Colonic mucosa (tissue), 4 donors: ENCODE measurements around the gene TAF3. TPM values are rescaled to one million over a fixed set of nuclear protein-coding genes. Genes with fewer than 3 reads are reported as not detected.

Source experiments
- DNase-seq: peaks from one replicate; pipeline ENCODE4 v3.0.0-alpha.2; 2020
- H3K27ac ChIP-seq: fragments of 200-600 bp; one replicate; pipeline ENCODE4 v1.8.0; 2021
- H3K27me3 ChIP-seq: fragments of 200-600 bp; one replicate; pipeline ENCODE4 v1.8.0; 2021
- H3K36me3 ChIP-seq: fragments of 200-600 bp; one replicate; pipeline ENCODE4 v1.8.0; 2021
- H3K4me1 ChIP-seq: fragments of 200-600 bp; one replicate; pipeline ENCODE4 v1.8.0; 2021; ENCODE audit warnings: mild to moderate bottlenecking
- H3K4me3 ChIP-seq: fragments of 200-600 bp; one replicate; pipeline ENCODE4 v1.8.0; 2021
- H3K9ac ChIP-seq, 2 donors: one replicate each; pipeline ENCODE4 v1.7.0; 2013; ENCODE audit warnings: control low read depth in 2 of 2, low read depth in 2 of 2, low read length in 2 of 2
- H3K9me3 ChIP-seq: fragments of 200-600 bp; one replicate; pipeline ENCODE4 v1.8.0; 2021
- intact Hi-C: fragments of 100-400 bp; cut with DNase I; formaldehyde crosslinking; loops from one replicate; pipeline ENCODE4 v1.14.1; 2022
- total RNA-seq, 2 donors: library from RNA; stranded (reverse); fragmentation: NEBNext Ultra II Directional in 1 of 2; extraction: Animal tissue kit (Norgen Biotek cat#: 25700) in 1 of 2; gene quantifications; one replicate each; pipeline ENCODE4 v1.2.1, GENCODE V29; 2021
- TF ChIP-seq, protein P1 (sequence below): fragments of 200-600 bp; IDR thresholded peaks from one replicate; pipeline ENCODE4 v1.8.0; 2022; ENCODE audit warnings: antibody characterized with exemption, mild to moderate bottlenecking
- donor health status: healthy.
- donor health status: DM: no; HTN: no; CAD: no.
- donor health status: DM: no; HTN: no; CAD: no.

The TAF3 gene
- total RNA-seq, 2 donors from 2014 or later, result 4.4 to 6.3 TPM

DNA sequence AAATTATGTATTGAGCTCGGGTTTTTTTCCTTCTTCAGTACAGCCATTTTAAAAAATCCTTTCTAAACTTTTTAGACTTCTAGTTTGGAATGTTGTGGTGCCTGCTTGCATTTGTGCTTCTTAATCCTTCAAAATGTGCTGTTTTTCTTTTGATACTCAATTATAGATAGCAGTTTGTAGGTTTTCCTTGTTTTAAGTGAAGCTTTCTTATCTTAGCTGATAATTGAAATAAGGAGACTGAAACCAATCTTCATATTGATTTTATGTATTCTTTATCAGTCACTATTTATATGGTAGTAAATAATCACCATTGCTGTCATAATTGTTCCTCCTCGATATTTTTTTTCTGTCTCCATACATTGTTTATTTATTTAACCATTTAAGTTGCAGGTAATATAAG is 56.6 kb downstream of the TAF3 start:
- DNase-seq, result no peak
- Histone ChIP-seq H3K4me1 (no peaks in the 10 kb centered on the region), H3K4me3 (no peak overlapping the region), H3K36me3 (no peaks in the 10 kb centered on the region), H3K9me3 (no peaks in the 10 kb centered on the region), H3K9ac (no peak overlapping the region), H3K27ac (no peak overlapping the region), H3K27me3 (no peaks in the 10 kb centered on the region)
- TF ChIP-seq, protein P1, sequence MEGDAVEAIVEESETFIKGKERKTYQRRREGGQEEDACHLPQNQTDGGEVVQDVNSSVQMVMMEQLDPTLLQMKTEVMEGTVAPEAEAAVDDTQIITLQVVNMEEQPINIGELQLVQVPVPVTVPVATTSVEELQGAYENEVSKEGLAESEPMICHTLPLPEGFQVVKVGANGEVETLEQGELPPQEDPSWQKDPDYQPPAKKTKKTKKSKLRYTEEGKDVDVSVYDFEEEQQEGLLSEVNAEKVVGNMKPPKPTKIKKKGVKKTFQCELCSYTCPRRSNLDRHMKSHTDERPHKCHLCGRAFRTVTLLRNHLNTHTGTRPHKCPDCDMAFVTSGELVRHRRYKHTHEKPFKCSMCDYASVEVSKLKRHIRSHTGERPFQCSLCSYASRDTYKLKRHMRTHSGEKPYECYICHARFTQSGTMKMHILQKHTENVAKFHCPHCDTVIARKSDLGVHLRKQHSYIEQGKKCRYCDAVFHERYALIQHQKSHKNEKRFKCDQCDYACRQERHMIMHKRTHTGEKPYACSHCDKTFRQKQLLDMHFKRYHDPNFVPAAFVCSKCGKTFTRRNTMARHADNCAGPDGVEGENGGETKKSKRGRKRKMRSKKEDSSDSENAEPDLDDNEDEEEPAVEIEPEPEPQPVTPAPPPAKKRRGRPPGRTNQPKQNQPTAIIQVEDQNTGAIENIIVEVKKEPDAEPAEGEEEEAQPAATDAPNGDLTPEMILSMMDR, result no peak
- intact Hi-C loops, result loop anchor here (5.0 to 10.0 kb wide), 2 partner anchors 1332 to 1430 kb away; no protein-coding TSS in a partner anchor

DNA sequence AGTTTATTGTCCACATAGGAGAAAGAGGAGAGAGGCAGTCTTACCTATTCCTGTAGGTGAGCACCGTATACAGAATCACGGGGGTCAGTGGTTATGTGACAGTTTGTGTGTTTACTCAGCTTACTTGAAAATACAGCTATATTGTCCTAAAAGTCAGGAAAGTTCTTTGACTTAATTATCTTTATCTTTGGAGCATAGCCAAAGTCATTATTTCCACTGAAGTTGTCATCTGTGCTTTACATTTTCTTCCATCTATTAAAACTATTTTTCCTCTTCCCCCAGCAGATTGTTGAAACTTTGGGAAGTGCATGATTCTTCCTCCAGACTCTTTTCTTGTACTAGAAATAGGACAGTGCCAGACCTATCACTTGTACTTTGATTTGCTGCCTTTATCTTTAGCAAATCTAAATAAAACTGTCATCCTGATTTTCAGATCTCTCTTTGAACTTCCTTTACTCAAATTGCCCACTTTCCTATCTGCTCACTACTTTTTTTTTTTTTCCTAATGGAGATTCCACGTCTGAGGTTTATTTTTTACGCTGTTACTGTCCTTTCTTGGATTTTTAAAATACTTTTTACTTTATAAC is 58.3 kb downstream of the TAF3 start:
- Histone ChIP-seq H3K9ac (no peak overlapping the region), H3K27me3 (no peaks in the 10 kb centered on the region), H3K4me1 (no peaks in the 10 kb centered on the region), H3K27ac (no peak overlapping the region), H3K9me3 (no peaks in the 10 kb centered on the region), H3K36me3 (no peaks in the 10 kb centered on the region), H3K4me3 (no peak overlapping the region)
- intact Hi-C loops, result loop anchor here (10.0 kb wide), 1 partner anchor 1428 kb away; no protein-coding TSS in a partner anchor
- TF ChIP-seq, protein P1, result no peak
- no peak for DNase-seq

DNA sequence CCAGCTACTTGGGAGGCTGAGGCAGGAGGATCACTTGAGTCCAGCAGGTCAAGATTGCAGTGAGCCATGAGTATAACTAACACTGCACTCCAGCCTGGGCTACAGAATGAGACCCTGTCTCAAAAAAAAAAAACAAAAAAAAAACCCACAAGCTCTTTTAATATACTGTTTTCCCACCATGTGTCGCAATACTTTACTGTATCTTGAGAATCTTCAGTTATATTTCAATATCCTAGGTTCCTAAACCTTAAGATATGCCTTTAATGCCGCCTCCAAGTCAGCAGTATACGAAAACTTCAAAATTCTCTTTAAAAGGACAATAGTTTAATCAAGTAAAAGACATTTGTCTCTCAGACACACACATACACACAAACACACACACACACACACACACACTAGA is 62.8 kb downstream of the TAF3 start:
- H3K36me3 ChIP-seq, result no peaks in the 10 kb centered on the region
- no peaks in the 10 kb centered on the region for H3K4me1 ChIP-seq
- intact Hi-C loops, result no loop called here
- TF ChIP-seq, protein P1, result no peak
- no peak overlapping the region for H3K27ac ChIP-seq
- H3K4me3 ChIP-seq, result no peak overlapping the region
- H3K9me3 ChIP-seq, result no peaks in the 10 kb centered on the region
- H3K9ac ChIP-seq, result no peak overlapping the region
- H3K27me3 ChIP-seq, result no peaks in the 10 kb centered on the region
- DNase-seq, result no peak

DNA sequence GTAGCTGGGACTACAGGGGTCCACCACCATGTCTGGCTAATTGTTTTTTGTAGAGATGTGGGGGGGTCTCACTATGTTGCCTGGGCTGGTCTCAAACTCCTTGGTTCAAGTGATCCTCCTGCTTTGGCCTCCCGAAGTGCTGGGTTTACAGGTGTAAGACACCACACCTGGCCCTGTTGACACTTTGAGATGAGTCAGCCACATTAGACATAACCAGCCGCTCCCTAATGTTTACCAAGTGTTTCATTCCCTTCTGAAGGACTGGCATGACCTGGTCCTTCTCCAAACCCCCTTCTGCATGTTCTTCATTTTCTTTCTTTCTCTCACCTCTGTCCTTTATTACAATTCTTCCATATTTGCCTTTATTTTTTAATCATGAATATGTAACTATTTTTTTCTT is 67.8 kb downstream of the TAF3 start:
- Histone ChIP-seq H3K36me3 (no peaks in the 10 kb centered on the region), H3K27me3 (no peaks in the 10 kb centered on the region), H3K9ac (no peak overlapping the region), H3K4me3 (no peak overlapping the region), H3K9me3 (no peaks in the 10 kb centered on the region), H3K4me1 (no peaks in the 10 kb centered on the region), H3K27ac (no peak overlapping the region)
- DNase-seq, result no peak
- intact Hi-C loops, result no loop called here
- TF ChIP-seq, protein P1, result no peak

DNA sequence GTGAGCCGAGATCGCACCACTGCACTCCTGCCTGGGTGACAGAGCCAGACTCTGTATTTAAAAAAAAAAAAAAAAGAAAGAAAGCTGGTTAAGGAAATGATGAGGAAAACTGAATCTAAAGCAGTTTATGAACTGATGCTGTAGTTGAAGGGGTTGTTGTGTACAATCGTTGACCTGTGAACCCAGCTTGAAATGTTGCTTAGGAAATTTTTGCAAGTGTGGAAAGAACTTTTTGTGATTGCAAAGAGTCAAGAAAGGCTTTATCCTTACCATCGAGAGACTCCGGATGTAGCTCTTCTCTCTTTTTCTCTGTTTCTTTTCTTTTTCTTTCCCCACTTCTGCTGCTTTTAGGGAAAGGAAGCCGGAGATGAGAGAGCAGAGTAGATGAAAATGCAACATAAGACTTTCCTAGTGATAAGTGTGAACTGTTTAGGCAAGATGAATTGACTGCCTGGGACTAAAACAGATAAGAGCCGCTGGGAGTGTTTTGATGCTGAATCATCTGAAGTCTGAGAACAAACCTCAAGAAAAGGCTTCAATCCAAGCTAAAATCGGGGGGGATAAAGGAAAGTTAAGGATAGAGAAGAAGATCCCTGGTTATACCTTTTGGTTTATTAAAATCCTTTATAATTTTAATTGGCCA is 69.0 kb downstream of the TAF3 start:
- TF ChIP-seq, protein P1, result no peak
- no peaks in the 10 kb centered on the region for H3K4me1 ChIP-seq

More for the DNA sequence above, 69.0 kb downstream of the TAF3 start:
- intact Hi-C loops, result no loop called here
- no peaks in the 10 kb centered on the region for H3K36me3 ChIP-seq
- H3K9me3 ChIP-seq, result no peaks in the 10 kb centered on the region
- H3K4me3 ChIP-seq, result no peak overlapping the region
- H3K27ac ChIP-seq, result no peak overlapping the region
- H3K9ac ChIP-seq, result no peak overlapping the region
- no peak for DNase-seq
- no peaks in the 10 kb centered on the region for H3K27me3 ChIP-seq
